GM12872 (cell line): Measurements from ENCODE around the gene PRELID1.

Experiments
- CTCF ChIP-seq: IDR thresholded peaks from 3 replicates; pipeline ENCODE4 v1.5.1; 2011; ENCODE audit warnings: low read depth, mild to moderate bottlenecking, low read length, moderate library complexity; ENCODE audit not compliant: insufficient read depth

The PRELID1 gene

DNA sequence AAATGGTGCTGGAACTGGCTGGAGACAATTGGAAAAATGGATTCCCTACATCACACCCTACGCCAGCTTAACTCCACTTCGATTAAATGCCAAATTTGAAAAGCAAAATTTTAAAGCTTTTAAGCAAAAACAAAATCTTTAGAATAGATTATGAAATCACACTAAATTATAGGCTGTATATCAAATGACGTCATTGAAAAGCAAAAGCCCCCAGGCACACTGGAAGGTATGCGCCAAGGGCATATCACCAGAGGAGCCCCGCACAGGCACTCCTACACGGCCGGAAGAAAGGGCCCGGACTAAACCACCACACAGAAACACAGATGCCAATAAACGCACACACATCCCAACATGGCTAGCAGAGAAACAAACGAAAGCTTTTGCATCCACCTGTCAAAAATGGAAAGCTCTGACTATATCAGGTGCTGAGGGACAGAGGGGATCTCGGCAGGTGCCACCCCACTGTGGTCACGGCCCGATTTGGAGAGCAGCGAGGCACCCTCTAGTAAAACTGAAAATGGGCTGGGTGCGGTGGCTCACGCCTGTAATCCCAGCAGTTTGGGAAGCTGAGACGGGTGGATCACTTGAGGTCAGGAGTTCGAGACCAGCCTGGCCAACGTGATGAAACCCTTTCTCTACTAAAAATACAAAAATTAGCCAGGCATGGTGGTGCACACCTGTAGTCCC lies 25.1 kb downstream of the PRELID1 start:
- no peak for TF ChIP-seq CTCF

DNA sequence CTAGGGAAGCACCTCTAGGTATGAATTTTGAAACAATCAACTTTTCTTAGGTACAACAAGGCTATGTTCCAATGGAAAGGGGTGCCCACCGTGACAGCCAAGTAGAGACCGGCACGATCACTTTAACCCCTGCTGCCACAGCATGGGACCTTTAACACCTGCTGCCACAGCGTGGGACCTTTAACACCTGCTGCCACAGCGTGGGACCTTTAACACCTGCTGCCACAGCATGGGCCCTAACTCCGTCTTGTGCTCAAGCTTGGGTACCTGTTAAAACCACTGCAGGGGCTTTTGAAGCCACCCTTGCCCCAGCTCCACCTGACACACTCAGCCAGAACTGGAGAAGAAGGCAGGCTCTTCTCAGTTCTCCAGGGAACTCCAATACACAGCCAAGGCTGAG lies 26.3 kb downstream of the PRELID1 start:
- no peak for TF ChIP-seq CTCF

- TF ChIP-seq CTCF, result no peak
Observed at GRCh38 chr5:177330991-177331842, 27.6 kb downstream of the PRELID1 start.

GRCh38 chr5:177332031-177332895 lies 28.7 kb downstream of the PRELID1 start:
- TF ChIP-seq CTCF, result no peak

DNA sequence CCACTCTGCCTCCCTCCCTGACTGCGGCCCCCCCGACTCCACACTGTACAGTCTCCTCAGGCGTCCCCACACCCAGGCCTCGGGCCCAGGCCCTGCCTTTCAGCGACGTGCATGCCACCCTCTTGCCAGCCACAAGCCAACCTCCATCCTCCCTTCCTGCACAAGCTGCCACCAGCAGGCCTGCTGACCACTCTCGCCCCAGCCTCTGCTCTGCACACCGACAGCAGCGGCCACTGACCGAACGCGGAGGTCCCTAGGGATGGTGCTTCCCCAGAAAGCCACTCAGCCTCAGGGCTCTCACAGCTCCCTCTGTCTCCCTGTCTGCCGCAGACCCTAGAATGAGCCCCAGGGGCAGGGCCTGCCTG lies 29.3 kb downstream of the PRELID1 start:
- TF ChIP-seq CTCF, result no peak

DNA sequence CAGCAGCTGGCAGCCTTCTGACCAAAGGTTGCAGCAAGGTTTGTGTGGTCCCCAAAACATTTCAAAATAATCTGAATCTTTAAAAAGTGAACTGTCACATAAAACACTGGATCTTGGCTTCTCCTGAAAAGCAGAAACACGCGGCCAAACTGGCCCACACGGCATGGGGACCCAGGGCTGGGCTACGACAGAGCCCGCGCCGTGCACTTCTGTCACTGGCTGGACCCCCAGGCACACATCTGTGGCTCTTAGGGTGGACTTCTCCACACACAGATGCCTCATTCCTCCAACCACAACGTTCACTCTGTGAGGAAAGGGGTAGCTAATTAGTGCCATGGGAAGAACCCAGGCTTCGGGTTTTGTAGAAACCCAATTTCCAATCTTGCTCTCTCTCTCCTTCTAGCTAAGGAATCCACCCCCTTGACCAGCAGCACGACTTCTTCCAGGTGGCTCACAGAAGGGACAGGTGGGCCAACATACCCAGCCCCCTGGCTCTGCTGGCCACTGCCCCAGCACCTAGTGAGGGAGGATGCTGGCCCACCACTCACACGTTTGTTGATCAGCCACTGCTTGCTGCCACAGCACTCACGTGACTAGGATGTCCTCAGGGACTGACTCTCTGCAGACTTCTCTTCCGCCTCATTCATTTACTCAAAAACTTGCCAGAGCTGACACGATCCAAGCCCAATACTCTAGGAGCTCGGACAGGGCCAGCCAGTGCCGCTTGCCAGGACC lies 30.0 kb downstream of the PRELID1 start:
- no peak for TF ChIP-seq CTCF

- no peak for TF ChIP-seq CTCF
Observed at GRCh38 chr5:177334155-177334551, 30.6 kb downstream of the PRELID1 start.
